Vagina (tissue), 2 donors: ENCODE data around the gene GALNT2.

Experiments
- POLR2A ChIP-seq, 2 donors: fragments of 450-650 bp; IDR thresholded peaks; one replicate each; pipeline ENCODE4 v1.6.1; 2017; ENCODE audit warnings: antibody characterized with exemption in 2 of 2, mild to moderate bottlenecking in 2 of 2, moderate library complexity in 2 of 2
- TF ChIP-seq, protein P1 (sequence below), 3 experiments: fragments of 450-650 bp in 2 of 3; fragments of 200-600 bp in 1 of 3; sonication (generic) in 1 of 3; IDR thresholded peaks; one replicate each; pipeline ENCODE4 v1.5.1; 2017 to 2019; ENCODE audit warnings: antibody characterized with exemption in 3 of 3, mild to moderate bottlenecking in 2 of 3, moderate library complexity in 2 of 3

GRCh38 chr1:230047114-230047865 lies 19.7 kb upstream of the GALNT2 start:
- TF ChIP-seq, protein P1, sequence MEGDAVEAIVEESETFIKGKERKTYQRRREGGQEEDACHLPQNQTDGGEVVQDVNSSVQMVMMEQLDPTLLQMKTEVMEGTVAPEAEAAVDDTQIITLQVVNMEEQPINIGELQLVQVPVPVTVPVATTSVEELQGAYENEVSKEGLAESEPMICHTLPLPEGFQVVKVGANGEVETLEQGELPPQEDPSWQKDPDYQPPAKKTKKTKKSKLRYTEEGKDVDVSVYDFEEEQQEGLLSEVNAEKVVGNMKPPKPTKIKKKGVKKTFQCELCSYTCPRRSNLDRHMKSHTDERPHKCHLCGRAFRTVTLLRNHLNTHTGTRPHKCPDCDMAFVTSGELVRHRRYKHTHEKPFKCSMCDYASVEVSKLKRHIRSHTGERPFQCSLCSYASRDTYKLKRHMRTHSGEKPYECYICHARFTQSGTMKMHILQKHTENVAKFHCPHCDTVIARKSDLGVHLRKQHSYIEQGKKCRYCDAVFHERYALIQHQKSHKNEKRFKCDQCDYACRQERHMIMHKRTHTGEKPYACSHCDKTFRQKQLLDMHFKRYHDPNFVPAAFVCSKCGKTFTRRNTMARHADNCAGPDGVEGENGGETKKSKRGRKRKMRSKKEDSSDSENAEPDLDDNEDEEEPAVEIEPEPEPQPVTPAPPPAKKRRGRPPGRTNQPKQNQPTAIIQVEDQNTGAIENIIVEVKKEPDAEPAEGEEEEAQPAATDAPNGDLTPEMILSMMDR (IDR thresholded peaks at IDR 0.05), result no peak
- no peak for TF ChIP-seq POLR2A (IDR thresholded peaks at IDR 0.05)
